NB4 (cell line): Measurements from ENCODE around the gene ST13.
"Not testable (repeated sequence)": the region's sequence is repeated elsewhere in the genome, so short reads cannot be mapped to it uniquely, and the experiment has no call there.

Source experiments
- MYC ChIP-seq: IDR thresholded peaks from 2 replicates; pipeline ENCODE4 v1.6.1; 2011; ENCODE audit warnings: low read depth, low read length
- POLR2A ChIP-seq: IDR thresholded peaks from 2 replicates; pipeline ENCODE4 v1.6.1; 2011; ENCODE audit warnings: mild to moderate bottlenecking; ENCODE audit not compliant: insufficient read length; ENCODE audit errors: extremely low read depth
- TF ChIP-seq, protein P1 (sequence below): IDR thresholded peaks from one replicate; pipeline ENCODE4 v1.5.1; 2012; ENCODE audit warnings: low read depth, low read length
- TF ChIP-seq, protein P2 (sequence below): IDR thresholded peaks from 2 replicates; pipeline ENCODE4 v1.6.1; 2011; ENCODE audit warnings: low read depth, low read length

DNA sequence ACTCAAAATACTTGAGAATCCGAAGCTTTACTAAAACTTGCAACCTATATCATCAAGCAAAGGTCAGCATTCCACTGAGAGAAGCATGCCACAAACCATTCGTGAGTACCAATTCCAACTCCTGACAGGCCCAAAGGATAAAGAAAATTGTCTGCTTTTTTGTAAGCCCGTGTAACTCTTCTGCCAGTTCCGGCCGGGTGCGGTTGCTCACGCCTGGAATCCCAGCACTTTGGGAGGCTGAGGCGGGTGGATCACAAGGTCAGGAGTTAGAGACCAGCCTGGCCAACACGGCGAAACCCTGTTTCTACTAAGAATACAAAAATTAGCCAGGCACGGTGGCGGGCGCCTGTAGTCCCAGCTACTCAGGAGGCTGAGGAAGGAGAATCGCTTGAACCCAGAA lies 74.7 kb downstream of the ST13 start:
- TF ChIP-seq, protein P1, sequence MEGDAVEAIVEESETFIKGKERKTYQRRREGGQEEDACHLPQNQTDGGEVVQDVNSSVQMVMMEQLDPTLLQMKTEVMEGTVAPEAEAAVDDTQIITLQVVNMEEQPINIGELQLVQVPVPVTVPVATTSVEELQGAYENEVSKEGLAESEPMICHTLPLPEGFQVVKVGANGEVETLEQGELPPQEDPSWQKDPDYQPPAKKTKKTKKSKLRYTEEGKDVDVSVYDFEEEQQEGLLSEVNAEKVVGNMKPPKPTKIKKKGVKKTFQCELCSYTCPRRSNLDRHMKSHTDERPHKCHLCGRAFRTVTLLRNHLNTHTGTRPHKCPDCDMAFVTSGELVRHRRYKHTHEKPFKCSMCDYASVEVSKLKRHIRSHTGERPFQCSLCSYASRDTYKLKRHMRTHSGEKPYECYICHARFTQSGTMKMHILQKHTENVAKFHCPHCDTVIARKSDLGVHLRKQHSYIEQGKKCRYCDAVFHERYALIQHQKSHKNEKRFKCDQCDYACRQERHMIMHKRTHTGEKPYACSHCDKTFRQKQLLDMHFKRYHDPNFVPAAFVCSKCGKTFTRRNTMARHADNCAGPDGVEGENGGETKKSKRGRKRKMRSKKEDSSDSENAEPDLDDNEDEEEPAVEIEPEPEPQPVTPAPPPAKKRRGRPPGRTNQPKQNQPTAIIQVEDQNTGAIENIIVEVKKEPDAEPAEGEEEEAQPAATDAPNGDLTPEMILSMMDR = not testable (repeated sequence)
- TF ChIP-seq, protein P2, sequence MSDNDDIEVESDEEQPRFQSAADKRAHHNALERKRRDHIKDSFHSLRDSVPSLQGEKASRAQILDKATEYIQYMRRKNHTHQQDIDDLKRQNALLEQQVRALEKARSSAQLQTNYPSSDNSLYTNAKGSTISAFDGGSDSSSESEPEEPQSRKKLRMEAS = not testable (repeated sequence)
- TF ChIP-seq POLR2A, MYC: not testable (repeated sequence)
